ENCODE results near the gene A3GALT2.

- TF ChIP-seq CTCF (IDR thresholded peaks at IDR 0.05) (no peak), POLR2A (IDR thresholded peaks at IDR 0.05) (no peak), POLR2AphosphoS5 (IDR thresholded peaks at IDR 0.05) (no peak)
Observed at GRCh38 chr1:33261344-33261743, 59.6 kb downstream of the A3GALT2 start.

All from stomach (tissue), 4 donors.